ENCODE results near the gene ZNF524.

ZNF524 gene

GRCh38 chr19:55552620-55553019, 47.5 kb upstream of the ZNF524 start:
- Histone ChIP-seq H3K9ac (ENCODE audit: low read depth, low read length) (no peak overlapping the region), H3K79me2 (ENCODE audit: insufficient read depth, low read length) (no peaks in the 10 kb centered on the region), H3K27ac (ENCODE audit: low read length) (no peak overlapping the region), H4K20me1 (ENCODE audit: insufficient read depth, low read length) (no peaks in the 10 kb centered on the region), H3K9me3 (ENCODE audit: insufficient read depth, low read length, severe bottlenecking) (no peaks in the 10 kb centered on the region), H3K4me3 (ENCODE audit: low read depth in 1 of 2, low read length in 2 of 2) (no peak overlapping the region), H3K27me3 (ENCODE audit: insufficient read depth, low read length, poor library complexity) (no peaks in the 10 kb centered on the region), H3K4me1 (ENCODE audit: insufficient read depth, low read length) (no peaks in the 10 kb centered on the region), H2AFZ (ENCODE audit: low read depth, low read length) (no peak overlapping the region), H3K36me3 (ENCODE audit: insufficient read depth, low read length) (no peaks in the 10 kb centered on the region), H3K4me2 (ENCODE audit: insufficient read depth, low read length) (no peak overlapping the region)
- DNase-seq, result no peak
- TF ChIP-seq EZH2 (IDR thresholded peaks at IDR 0.05; ENCODE audit: borderline replicate concordance, low read depth, low read length, severe bottlenecking), result no peak
- TF ChIP-seq, protein P1, sequence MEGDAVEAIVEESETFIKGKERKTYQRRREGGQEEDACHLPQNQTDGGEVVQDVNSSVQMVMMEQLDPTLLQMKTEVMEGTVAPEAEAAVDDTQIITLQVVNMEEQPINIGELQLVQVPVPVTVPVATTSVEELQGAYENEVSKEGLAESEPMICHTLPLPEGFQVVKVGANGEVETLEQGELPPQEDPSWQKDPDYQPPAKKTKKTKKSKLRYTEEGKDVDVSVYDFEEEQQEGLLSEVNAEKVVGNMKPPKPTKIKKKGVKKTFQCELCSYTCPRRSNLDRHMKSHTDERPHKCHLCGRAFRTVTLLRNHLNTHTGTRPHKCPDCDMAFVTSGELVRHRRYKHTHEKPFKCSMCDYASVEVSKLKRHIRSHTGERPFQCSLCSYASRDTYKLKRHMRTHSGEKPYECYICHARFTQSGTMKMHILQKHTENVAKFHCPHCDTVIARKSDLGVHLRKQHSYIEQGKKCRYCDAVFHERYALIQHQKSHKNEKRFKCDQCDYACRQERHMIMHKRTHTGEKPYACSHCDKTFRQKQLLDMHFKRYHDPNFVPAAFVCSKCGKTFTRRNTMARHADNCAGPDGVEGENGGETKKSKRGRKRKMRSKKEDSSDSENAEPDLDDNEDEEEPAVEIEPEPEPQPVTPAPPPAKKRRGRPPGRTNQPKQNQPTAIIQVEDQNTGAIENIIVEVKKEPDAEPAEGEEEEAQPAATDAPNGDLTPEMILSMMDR (IDR thresholded peaks at IDR 0.05; ENCODE audit: borderline replicate concordance, extremely low read depth, low read length, poor library complexity, severe bottlenecking), result no peak
- ATAC-seq (ENCODE audit: insufficient read depth, low read depth), result no peak

DNA sequence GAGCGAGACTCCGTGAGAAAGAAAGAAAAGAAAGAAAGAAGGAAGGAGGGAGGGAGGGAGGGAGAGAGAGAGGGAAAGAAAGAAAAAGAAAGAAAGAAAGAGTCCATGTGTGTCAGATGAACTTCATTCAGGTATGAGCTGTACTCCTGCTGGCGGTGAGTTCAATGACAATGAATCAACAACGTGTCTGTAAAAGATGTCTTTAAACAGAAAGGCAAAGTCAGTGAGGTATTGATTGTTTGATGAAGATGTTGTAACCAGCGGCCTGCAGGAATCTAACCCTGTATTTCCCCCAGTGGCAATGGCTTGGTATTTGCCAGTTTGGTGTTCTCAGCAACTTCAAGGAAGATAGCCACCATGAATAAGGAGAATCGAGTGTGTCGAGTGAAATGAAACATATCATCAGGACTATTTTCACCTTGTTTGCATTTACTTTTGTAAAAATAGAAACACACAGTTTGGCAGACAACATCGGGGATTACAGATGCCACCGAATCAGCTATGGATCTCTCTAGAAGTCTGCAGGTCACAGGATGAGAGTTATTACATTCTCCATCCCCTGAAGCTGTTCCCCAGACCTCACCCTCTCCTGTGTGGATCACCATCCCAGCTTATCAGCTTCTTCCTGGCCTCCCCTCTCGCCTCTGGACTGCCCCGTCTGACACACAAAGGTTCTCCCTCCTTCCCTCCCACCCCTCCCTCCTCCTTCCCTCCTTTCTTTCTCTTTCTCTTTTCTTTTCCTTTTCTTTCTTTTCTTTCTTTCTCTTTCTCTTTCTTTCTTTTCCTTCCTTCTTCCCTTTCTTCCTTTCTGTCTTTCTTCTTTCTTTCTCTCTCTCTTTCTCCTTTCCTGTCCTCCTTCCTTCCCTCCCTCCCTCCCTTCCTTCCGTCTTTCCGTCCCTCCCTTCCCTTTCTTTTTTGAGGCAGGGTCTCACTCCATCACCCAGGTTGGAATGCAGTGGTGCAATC, 46.6 kb upstream of the ZNF524 start:
- Histone ChIP-seq H3K27ac (ENCODE audit: low read length) (no peak overlapping the region), H3K9ac (ENCODE audit: low read depth, low read length) (no peak overlapping the region), H3K4me2 (ENCODE audit: insufficient read depth, low read length) (no peak overlapping the region), H2AFZ (ENCODE audit: low read depth, low read length) (no peak overlapping the region; the same call in 1 of the 2 replicates), H4K20me1 (ENCODE audit: insufficient read depth, low read length) (no peaks in the 10 kb centered on the region), H3K4me3 (ENCODE audit: low read depth in 1 of 2, low read length in 2 of 2) (no peak overlapping the region), H3K4me1 (ENCODE audit: insufficient read depth, low read length) (no peaks in the 10 kb centered on the region), H3K9me3 (ENCODE audit: insufficient read depth, low read length, severe bottlenecking) (no peaks in the 10 kb centered on the region), H3K27me3 (ENCODE audit: insufficient read depth, low read length, poor library complexity) (no peaks in the 10 kb centered on the region), H3K36me3 (ENCODE audit: insufficient read depth, low read length) (no peaks in the 10 kb centered on the region), H3K79me2 (ENCODE audit: insufficient read depth, low read length) (no peaks in the 10 kb centered on the region)
- DNase-seq (no peak), ATAC-seq (ENCODE audit: insufficient read depth, low read depth) (no peak)
- TF ChIP-seq, protein P1 (IDR thresholded peaks at IDR 0.05; ENCODE audit: borderline replicate concordance, extremely low read depth, low read length, poor library complexity, severe bottlenecking), result no peak
- no peak for TF ChIP-seq EZH2 (IDR thresholded peaks at IDR 0.05; ENCODE audit: borderline replicate concordance, low read depth, low read length, severe bottlenecking)

GRCh38 chr19:55554302-55554701, 45.8 kb upstream of the ZNF524 start:
- Histone ChIP-seq H3K9ac (ENCODE audit: low read depth, low read length) (no peak overlapping the region), H3K4me3 (ENCODE audit: low read depth in 1 of 2, low read length in 2 of 2) (no peak overlapping the region), H2AFZ (ENCODE audit: low read depth, low read length) (no peak overlapping the region), H3K36me3 (ENCODE audit: insufficient read depth, low read length) (no peaks in the 10 kb centered on the region), H3K4me2 (ENCODE audit: insufficient read depth, low read length) (no peak overlapping the region), H3K27ac (ENCODE audit: low read length) (no peak overlapping the region), H3K4me1 (ENCODE audit: insufficient read depth, low read length) (no peaks in the 10 kb centered on the region), H4K20me1 (ENCODE audit: insufficient read depth, low read length) (no peaks in the 10 kb centered on the region), H3K27me3 (ENCODE audit: insufficient read depth, low read length, poor library complexity) (no peaks in the 10 kb centered on the region), H3K79me2 (ENCODE audit: insufficient read depth, low read length) (no peaks in the 10 kb centered on the region), H3K9me3 (ENCODE audit: insufficient read depth, low read length, severe bottlenecking) (no peaks in the 10 kb centered on the region)
- no peak for ATAC-seq (ENCODE audit: insufficient read depth, low read depth)
- TF ChIP-seq EZH2 (IDR thresholded peaks at IDR 0.05; ENCODE audit: borderline replicate concordance, low read depth, low read length, severe bottlenecking), result no peak
- TF ChIP-seq, protein P1 (IDR thresholded peaks at IDR 0.05; ENCODE audit: borderline replicate concordance, extremely low read depth, low read length, poor library complexity, severe bottlenecking), result no peak
- DNase-seq, result no peak

Data from DND-41 (cell line).